ENCODE data around the gene SLC22A4. TPM values are rescaled to one million over a fixed set of nuclear protein-coding genes. Genes with fewer than 3 reads are reported as not detected.

Gene SLC22A4
- total and polyA plus RNA-seq, 2 experiments from 2014 or later = 24.0 to 26.0 TPM

GRCh38 chr5:132334812-132335211 is 40.6 kb downstream of the SLC22A4 start:
- no peak overlapping the region for H3K27ac ChIP-seq
- H3F3A ChIP-seq (ENCODE audit: insufficient read depth) = no peaks in the 10 kb centered on the region
- TF ChIP-seq EZH2 (IDR thresholded peaks at IDR 0.05; ENCODE audit: insufficient read depth, poor library complexity, severe bottlenecking) (no peak), EZH2phosphoT487 (IDR thresholded peaks at IDR 0.05; ENCODE audit: insufficient read depth, low read depth) (no peak)
- no peaks in the 10 kb centered on the region for H3K79me2 ChIP-seq (ENCODE audit: insufficient read depth)
- H3K4me1 ChIP-seq (ENCODE audit: insufficient read depth) = no peaks in the 10 kb centered on the region
- H3K4me3 ChIP-seq = no peak overlapping the region
- no peaks in the 10 kb centered on the region for H4K20me1 ChIP-seq (ENCODE audit: insufficient read depth)
- H3K27me3 ChIP-seq (replicated peaks; ENCODE audit: insufficient read depth) = no peaks in the 10 kb centered on the region
- H3K36me3 ChIP-seq (ENCODE audit: low read depth) = peaks cover 30% of the 10 kb centered on the region
- H2AFZ ChIP-seq = no peak overlapping the region
- H3K9me3 ChIP-seq (ENCODE audit: low read depth) = no peaks in the 10 kb centered on the region
- WGBS, 2 experiments (ENCODE audit: low coverage in 1 of 2, low lambda C conversion rate in 2 of 2, missing lambda C conversion rate in 2 of 2) = 77 to 78% methylated on average over 3 of the region's 3 CpGs
- no peak overlapping the region for H3K9ac ChIP-seq
- no peak overlapping the region for H3K4me2 ChIP-seq (ENCODE audit: unreplicated experiment)
- DNase-seq = no peak
- H3K9me2 ChIP-seq (ENCODE audit: insufficient read depth) = no peaks in the 10 kb centered on the region
- in situ Hi-C loops (cut with MboI) = no loop called here

GRCh38 chr5:132335402-132335801 is 41.2 kb downstream of the SLC22A4 start:
- Histone ChIP-seq H3K27ac (no peak overlapping the region), H3K27me3 (replicated peaks; ENCODE audit: insufficient read depth) (no peaks in the 10 kb centered on the region), H3K36me3 (ENCODE audit: low read depth) (peaks cover 25% of the 10 kb centered on the region), H2AFZ (no peak overlapping the region), H3K9ac (no peak overlapping the region), H4K20me1 (ENCODE audit: insufficient read depth) (no peaks in the 10 kb centered on the region), H3K9me3 (ENCODE audit: low read depth) (no peaks in the 10 kb centered on the region), H3F3A (ENCODE audit: insufficient read depth) (no peaks in the 10 kb centered on the region), H3K4me3 (no peak overlapping the region), H3K79me2 (ENCODE audit: insufficient read depth) (no peaks in the 10 kb centered on the region), H3K9me2 (ENCODE audit: insufficient read depth) (no peaks in the 10 kb centered on the region), H3K4me2 (ENCODE audit: unreplicated experiment) (no peak overlapping the region), H3K4me1 (ENCODE audit: insufficient read depth) (no peaks in the 10 kb centered on the region)
- no peak for DNase-seq
- no peak for TF ChIP-seq EZH2 (IDR thresholded peaks at IDR 0.05; ENCODE audit: insufficient read depth, poor library complexity, severe bottlenecking)
- TF ChIP-seq EZH2phosphoT487 (IDR thresholded peaks at IDR 0.05; ENCODE audit: insufficient read depth, low read depth) = no peak
- in situ Hi-C loops (cut with MboI) = no loop called here

- H3K9ac ChIP-seq = no peak overlapping the region
- H3K27me3 ChIP-seq (replicated peaks; ENCODE audit: insufficient read depth) = no peaks in the 10 kb centered on the region
- no peaks in the 10 kb centered on the region for H3K4me1 ChIP-seq (ENCODE audit: insufficient read depth)
- no peak overlapping the region for H2AFZ ChIP-seq
- H3K36me3 ChIP-seq (ENCODE audit: low read depth) = peaks cover 20% of the 10 kb centered on the region
- in situ Hi-C loops (cut with MboI) = no loop called here
- H3K4me2 ChIP-seq (ENCODE audit: unreplicated experiment) = no peak overlapping the region
- H3F3A ChIP-seq (ENCODE audit: insufficient read depth) = peaks cover 6% of the 10 kb centered on the region; the same call in 1 of the 2 replicates
- DNase-seq = no peak
- H3K9me2 ChIP-seq (ENCODE audit: insufficient read depth) = no peaks in the 10 kb centered on the region
- no peaks in the 10 kb centered on the region for H3K9me3 ChIP-seq (ENCODE audit: low read depth)
- H3K79me2 ChIP-seq (ENCODE audit: insufficient read depth) = no peaks in the 10 kb centered on the region
- TF ChIP-seq EZH2phosphoT487 (IDR thresholded peaks at IDR 0.05; ENCODE audit: insufficient read depth, low read depth) (no peak), EZH2 (IDR thresholded peaks at IDR 0.05; ENCODE audit: insufficient read depth, poor library complexity, severe bottlenecking) (no peak)
- no peak overlapping the region for H3K27ac ChIP-seq
- H3K4me3 ChIP-seq = no peak overlapping the region
- no peaks in the 10 kb centered on the region for H4K20me1 ChIP-seq (ENCODE audit: insufficient read depth)
Measured at GRCh38 chr5:132339502-132339901, 45.3 kb downstream of the SLC22A4 start.

GRCh38 chr5:132342291-132343180 is 48.3 kb downstream of the SLC22A4 start:
- in situ Hi-C loops (cut with MboI) = no loop called here
- H2AFZ ChIP-seq = no peak overlapping the region
- no peaks in the 10 kb centered on the region for H3K9me3 ChIP-seq (ENCODE audit: low read depth)
- H4K20me1 ChIP-seq (ENCODE audit: insufficient read depth) = no peaks in the 10 kb centered on the region
- H3K79me2 ChIP-seq (ENCODE audit: insufficient read depth) = no peaks in the 10 kb centered on the region
- no peak overlapping the region for H3K27ac ChIP-seq
- DNase-seq = no peak
- no peak overlapping the region for H3K9ac ChIP-seq
- no peaks in the 10 kb centered on the region for H3K9me2 ChIP-seq (ENCODE audit: insufficient read depth)
- no peaks in the 10 kb centered on the region for H3K4me1 ChIP-seq (ENCODE audit: insufficient read depth)
- TF ChIP-seq EZH2phosphoT487 (IDR thresholded peaks at IDR 0.05; ENCODE audit: insufficient read depth, low read depth) (no peak), EZH2 (IDR thresholded peaks at IDR 0.05; ENCODE audit: insufficient read depth, poor library complexity, severe bottlenecking) (no peak)
- H3K4me2 ChIP-seq (ENCODE audit: unreplicated experiment) = no peak overlapping the region
- H3F3A ChIP-seq (ENCODE audit: insufficient read depth) = peaks cover 6% of the 10 kb centered on the region; the same call in 1 of the 2 replicates
- WGBS, 2 experiments (ENCODE audit: low coverage in 1 of 2, low lambda C conversion rate in 2 of 2, missing lambda C conversion rate in 2 of 2) = 68 to 71% methylated on average over 5 of the region's 5 CpGs
- H3K36me3 ChIP-seq (ENCODE audit: low read depth) = peaks cover 7% of the 10 kb centered on the region
- H3K4me3 ChIP-seq = no peak overlapping the region
- no peaks in the 10 kb centered on the region for H3K27me3 ChIP-seq (replicated peaks; ENCODE audit: insufficient read depth)

Measured in GM23248 (cell line).